Heart left ventricle (tissue), 16 donors: Measurements from ENCODE around the gene TBXA2R. TPM values are rescaled to one million over a fixed set of nuclear protein-coding genes. Genes with fewer than 3 reads are reported as not detected.
"Not testable (repeated sequence)": the region's sequence is repeated elsewhere in the genome, so short reads cannot be mapped to it uniquely, and the experiment has no call there.

Source experiments
- ATAC-seq, 4 donors: fragments of 200-7000 bp; cut with Tn5 transposase; one replicate each; pipeline ENCODE4 v1.9.1; 2020 to 2022; ENCODE audit warnings: moderate library complexity in 4 of 4, mild to moderate bottlenecking in 3 of 4, moderate number of reproducible peaks in 1 of 4
- DNase-seq, 5 donors: peaks; one replicate each; pipeline ENCODE4 v3.0.0-alpha.2; 2020
- H3K27ac ChIP-seq, 12 donors: fragments of 200-600 bp; sonication (generic) in 4 of 12; one replicate each; pipeline versions ENCODE4 v1.5.0 to v1.8.0; 2016 to 2022; ENCODE audit warnings: mild to moderate bottlenecking in 2 of 12
- H3K27me3 ChIP-seq, 9 donors: fragments of 200-600 bp; sonication (generic) in 2 of 9; one replicate each; pipeline versions ENCODE4 v1.5.1 to v1.8.0; 2016 to 2022; ENCODE audit warnings: mild to moderate bottlenecking in 3 of 9
- H3K36me3 ChIP-seq, 9 donors: fragments of 200-600 bp; sonication (generic) in 2 of 9; one replicate each; pipeline versions ENCODE4 v1.5.0 to v1.8.0; 2018 to 2022; ENCODE audit warnings: mild to moderate bottlenecking in 2 of 9
- H3K4me1 ChIP-seq, 12 donors: fragments of 200-600 bp; sonication (generic) in 4 of 12; one replicate each; pipeline versions ENCODE4 v1.5.0 to v1.8.0; 2016 to 2022; ENCODE audit warnings: mild to moderate bottlenecking in 3 of 12
- H3K4me3 ChIP-seq, 12 donors: fragments of 200-600 bp; sonication (generic) in 4 of 12; one replicate each; pipeline versions ENCODE4 v1.5.0 to v1.8.0; 2017 to 2022; ENCODE audit warnings: mild to moderate bottlenecking in 9 of 12, moderate library complexity in 4 of 12
- H3K9me3 ChIP-seq, 12 donors: fragments of 200-600 bp; sonication (generic) in 4 of 12; one replicate each; pipeline versions ENCODE4 v1.5.0 to v1.8.0; 2016 to 2022; ENCODE audit warnings: mild to moderate bottlenecking in 1 of 12
- POLR2A ChIP-seq, 2 donors: fragments of 450-650 bp; IDR thresholded peaks; one replicate each; pipeline ENCODE4 v1.6.1; 2017; ENCODE audit warnings: antibody characterized with exemption in 2 of 2, mild to moderate bottlenecking in 2 of 2, moderate library complexity in 2 of 2
- WGBS, 4 donors: extraction: QIAGEN DNeasy Blood & Tissue Kit in 2 of 4; methylation state at CpG; one replicate each; pipeline versions ENCODE4 v1.1.5 to v1.1.7; 2013 to 2018; 5-methylcytosine and 5-hydroxymethylcytosine counted together
- intact Hi-C, 10 donors: fragments of 100-400 bp; cut with DNase I; formaldehyde crosslinking; loops; one replicate each; pipeline versions ENCODE4 v1.11.1 to v1.14.2; 2022
- polyA plus RNA-seq, 2 donors: library from polyadenylated mRNA; stranded (reverse); fragments of 200-250 nt; gene quantifications; one replicate each; pipeline ENCODE4 v1.2.3, GENCODE V29; 2013
- total RNA-seq, 9 donors: library from RNA; depleted of rRNA in 2 of 9; stranded (reverse); fragments of >200 nt in 2 of 9; fragmentation: NEBNext Ultra II Directional in 3 of 9; extraction: Animal tissue kit (Norgen Biotek cat#: 25700) in 3 of 9; gene quantifications; one replicate each; pipeline versions ENCODE4 v1.1.0 to v1.2.4, GENCODE V29; 2016 to 2023
- TF ChIP-seq, protein P1 (sequence below), 12 donors: fragments of 200-600 bp; sonication (generic) in 4 of 12; IDR thresholded peaks; one replicate each; pipeline versions ENCODE4 v1.5.0 to v1.8.0; 2018 to 2022; ENCODE audit warnings: antibody characterized with exemption in 12 of 12, mild to moderate bottlenecking in 5 of 12
- donor health status: ischemic (EF 13 %, LVEDD 7.1; RV severe dilation, severe dysfunction).
- donor health status: healthy with polysubstance abuse.
- donor health status: DM: no; HTN: yes; CAD: no.
- donor health status: DM: no; HTN: no; CAD: no.
- donor health status: ischemic (EF 25% LVEDD 6.9; RV normal size, moderate dysfunction).
- donor health status: ischemic (EF 25% LVEDD 5.7; RV mildly dilated, moderate dysfunction).
- donor health status: healthy.
- donor health status: DM: yes; HTN: yes; CAD: no.
- donor health status: ischemic (EF 35%, LVEDD 5.7; RV mildly dilated, moderate dysfunction).
- donor health status: nonischemic (EF 11% LVEDD 7.7; RV severe dilation, severe dysfunction).
- donor health status: DM: yes; HTN: yes; CAD: no.
- donor health status: PGD.
- donor health status: ischemic (EF 29% LVEDD 5.4; RV normal size, mild dysfunction).
- donor health status: nonischemic (EF 23%, LVEDD 6.1; RV moderate dilation, normal function).

TBXA2R gene
- total and polyA plus RNA-seq, 11 donors, result 1.9 to 5.1 (median 2.9) TPM

DNA sequence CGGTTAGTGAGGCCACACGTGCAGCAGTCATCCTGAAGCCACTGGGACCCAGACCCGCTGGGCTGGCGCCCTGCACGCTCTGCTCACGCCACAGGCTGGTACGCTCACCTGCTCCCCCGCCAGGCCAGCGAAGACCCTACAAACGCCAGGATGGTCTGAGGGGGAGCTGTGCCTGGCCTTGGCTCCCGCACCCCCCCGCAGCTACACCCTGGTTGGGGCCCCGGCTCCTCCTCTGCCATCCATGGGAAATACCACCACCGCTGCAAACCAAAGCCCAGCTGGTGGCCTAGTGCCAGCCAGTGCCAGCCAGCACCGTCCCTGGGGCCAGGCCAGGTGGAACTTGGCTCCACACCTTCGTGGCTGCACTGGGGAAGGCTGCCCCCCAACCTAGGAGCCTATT lies 43.2 kb upstream of the TBXA2R start:
- Histone ChIP-seq H3K36me3 (peaks cover 0 to 81% (median 68%) of the 10 kb centered on the region in 9 donors), H3K4me1 (peaks cover 0 to 7% (median 0%) of the 10 kb centered on the region in 12 donors), H3K9me3 (no peaks in the 10 kb centered on the region), H3K27ac (no peak overlapping the region), H3K4me3 (no peak overlapping the region), H3K27me3 (no peaks in the 10 kb centered on the region)
- DNase-seq, result no peak
- WGBS, 4 donors, result 88 to 94% (median 91%) methylated on average over 11 to 16 of the region's 16 CpGs
- ATAC-seq, result no peak
- TF ChIP-seq, protein P1, sequence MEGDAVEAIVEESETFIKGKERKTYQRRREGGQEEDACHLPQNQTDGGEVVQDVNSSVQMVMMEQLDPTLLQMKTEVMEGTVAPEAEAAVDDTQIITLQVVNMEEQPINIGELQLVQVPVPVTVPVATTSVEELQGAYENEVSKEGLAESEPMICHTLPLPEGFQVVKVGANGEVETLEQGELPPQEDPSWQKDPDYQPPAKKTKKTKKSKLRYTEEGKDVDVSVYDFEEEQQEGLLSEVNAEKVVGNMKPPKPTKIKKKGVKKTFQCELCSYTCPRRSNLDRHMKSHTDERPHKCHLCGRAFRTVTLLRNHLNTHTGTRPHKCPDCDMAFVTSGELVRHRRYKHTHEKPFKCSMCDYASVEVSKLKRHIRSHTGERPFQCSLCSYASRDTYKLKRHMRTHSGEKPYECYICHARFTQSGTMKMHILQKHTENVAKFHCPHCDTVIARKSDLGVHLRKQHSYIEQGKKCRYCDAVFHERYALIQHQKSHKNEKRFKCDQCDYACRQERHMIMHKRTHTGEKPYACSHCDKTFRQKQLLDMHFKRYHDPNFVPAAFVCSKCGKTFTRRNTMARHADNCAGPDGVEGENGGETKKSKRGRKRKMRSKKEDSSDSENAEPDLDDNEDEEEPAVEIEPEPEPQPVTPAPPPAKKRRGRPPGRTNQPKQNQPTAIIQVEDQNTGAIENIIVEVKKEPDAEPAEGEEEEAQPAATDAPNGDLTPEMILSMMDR (IDR thresholded peaks at IDR 0.05), result no peak
- TF ChIP-seq POLR2A (IDR thresholded peaks at IDR 0.05), result no peak
- intact Hi-C loops, result no loop called here

DNA sequence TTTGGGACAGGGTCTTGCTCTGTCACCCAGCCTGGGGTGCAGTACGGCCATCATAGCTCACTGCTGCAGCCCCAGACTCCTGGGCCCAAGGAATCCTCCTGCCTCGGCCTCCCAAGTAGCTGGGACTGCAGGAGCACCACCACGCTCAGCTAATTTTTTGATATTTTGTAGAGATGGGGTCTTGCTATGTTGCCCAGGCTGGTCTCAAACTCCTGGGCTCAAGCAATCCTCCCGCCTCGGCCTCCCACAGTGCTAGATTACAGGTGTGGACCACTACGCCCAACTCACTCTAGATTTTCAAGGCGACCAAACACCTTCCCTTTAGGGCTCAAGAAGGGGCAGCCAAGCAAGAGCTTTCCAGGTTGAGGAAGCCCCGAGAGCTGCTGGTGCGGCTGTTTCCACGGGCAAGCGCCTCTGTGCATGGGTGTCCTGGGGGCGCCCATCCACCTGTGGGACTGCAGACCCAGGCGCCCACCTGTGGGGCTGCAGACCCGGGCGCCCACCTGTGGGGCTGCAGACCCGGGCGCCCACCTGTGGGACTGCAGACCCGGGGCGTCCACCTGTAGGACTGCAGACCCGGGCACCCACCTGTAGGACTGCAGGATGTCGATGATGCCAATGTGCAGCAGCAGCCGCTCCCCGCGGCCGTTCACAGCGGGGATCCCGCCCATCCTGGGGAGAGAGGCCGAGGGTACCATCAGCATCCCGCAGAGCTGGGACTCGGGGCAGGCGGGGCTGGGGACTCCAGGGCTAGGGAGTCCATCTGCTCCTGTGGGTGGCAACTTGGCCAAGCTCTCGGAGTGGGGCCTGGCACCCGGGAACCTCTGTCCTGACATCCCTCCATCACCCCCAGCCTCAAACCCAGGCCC lies 41.6 kb upstream of the TBXA2R start:
- peaks cover 0 to 85% (median 66%) of the 10 kb centered on the region in 9 donors for H3K36me3 ChIP-seq

DNA sequence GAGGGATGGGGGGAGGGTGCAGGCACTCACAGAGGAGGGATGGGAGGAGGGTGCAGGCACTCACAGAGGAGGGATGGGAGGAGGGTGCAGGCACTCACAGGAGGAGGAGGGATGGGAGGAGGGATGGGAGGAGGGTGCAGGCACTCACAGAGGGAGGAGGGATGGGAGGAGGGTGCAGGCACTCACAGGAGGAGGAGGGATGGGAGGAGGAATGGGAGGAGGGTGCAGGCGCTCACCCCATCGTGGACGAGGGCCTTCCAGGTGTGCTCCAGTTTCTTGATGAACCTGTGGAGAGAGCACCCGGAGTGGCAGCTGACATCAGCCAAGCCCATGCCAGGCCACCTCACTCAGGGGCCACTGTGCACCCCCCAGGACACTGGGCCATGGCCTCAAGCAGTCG lies 40.4 kb upstream of the TBXA2R start:
- DNase-seq, H3K9me3 ChIP-seq, H3K4me1 ChIP-seq, intact Hi-C loops, H3K4me3 ChIP-seq, H3K27me3 ChIP-seq, ATAC-seq, H3K27ac ChIP-seq: not testable (repeated sequence)
- 94 to 95% (median 94%) methylated on average over 5 of the region's 5 CpGs for WGBS, 4 donors
- peaks cover 0 to 85% (median 64%) of the 10 kb centered on the region in 9 donors for H3K36me3 ChIP-seq

More for the DNA sequence above, 41.6 kb upstream of the TBXA2R start:
- intact Hi-C loops, result no loop called here
- TF ChIP-seq, protein P1 (IDR thresholded peaks at IDR 0.05), result no peak
- TF ChIP-seq POLR2A (IDR thresholded peaks at IDR 0.05), result no peak
- DNase-seq (no peak), ATAC-seq (no peak)
- WGBS, 4 donors, result 95 to 96% (median 95%) methylated on average over 29 to 33 of the region's 33 CpGs
- no peak overlapping the region for H3K27ac ChIP-seq
- peaks cover 0 to 10% (median 0%) of the 10 kb centered on the region in 12 donors for H3K4me1 ChIP-seq
- H3K4me3 ChIP-seq, result no peak overlapping the region
- no peaks in the 10 kb centered on the region for H3K27me3 ChIP-seq
- no peaks in the 10 kb centered on the region for H3K9me3 ChIP-seq

DNA sequence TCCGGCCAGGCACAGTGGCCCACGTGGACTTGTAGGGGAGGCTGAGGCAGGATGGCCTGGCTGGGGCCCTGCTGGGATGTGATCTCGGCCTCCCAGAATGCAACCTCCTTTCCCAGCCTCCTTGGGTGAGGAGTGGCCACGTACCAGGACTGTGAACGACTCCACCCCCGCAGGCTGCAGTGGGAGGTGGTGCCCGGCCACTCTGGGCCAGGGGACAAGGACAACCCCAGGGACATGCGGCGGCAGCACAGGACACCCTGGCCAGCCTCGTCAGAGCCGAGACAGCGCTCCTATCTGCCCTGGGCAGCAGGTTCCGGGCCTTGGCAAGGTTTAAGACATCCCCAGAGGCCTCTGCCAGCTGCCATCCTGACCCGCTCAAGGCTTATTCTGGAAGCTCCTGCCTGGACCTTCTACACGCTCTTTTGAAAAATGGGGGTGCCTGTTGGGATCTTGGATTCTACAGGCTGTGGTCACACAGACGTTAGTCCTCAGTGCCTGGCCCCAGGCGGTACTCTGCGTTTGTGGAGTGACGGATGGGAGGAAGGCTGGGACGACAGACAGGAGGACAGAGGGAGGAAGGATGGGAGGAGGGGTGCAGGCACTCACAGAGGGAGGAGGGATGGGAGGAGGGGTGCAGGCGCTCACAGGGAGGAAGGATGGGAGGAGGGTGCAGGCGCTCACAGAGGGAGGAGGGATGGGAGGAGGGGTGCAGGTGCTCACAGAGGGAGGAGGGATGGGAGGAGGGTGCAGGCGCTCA lies 39.8 kb upstream of the TBXA2R start:
- WGBS, 4 donors, result 89 to 94% (median 90%) methylated on average over 19 to 23 of the region's 23 CpGs
- H3K4me1 ChIP-seq, result peaks cover 0 to 10% (median 0%) of the 10 kb centered on the region in 12 donors
- no peaks in the 10 kb centered on the region for H3K9me3 ChIP-seq
- no peak overlapping the region for H3K27ac ChIP-seq
- TF ChIP-seq, protein P1 (IDR thresholded peaks at IDR 0.05), result no peak
- TF ChIP-seq POLR2A (IDR thresholded peaks at IDR 0.05), result no peak
- DNase-seq (no peak), ATAC-seq (no peak)
- intact Hi-C loops, result no loop called here
- peaks cover 0 to 85% (median 62%) of the 10 kb centered on the region in 9 donors for H3K36me3 ChIP-seq
- H3K27me3 ChIP-seq, result no peaks in the 10 kb centered on the region
- no peak overlapping the region for H3K4me3 ChIP-seq
